NCI-H226 (cell line): Measurements from ENCODE around the gene BIN1.

Experiments used
- DNase-seq: peaks from one replicate; pipeline ENCODE4 v3.0.0-alpha.2; 2015

Gene BIN1, protein sequence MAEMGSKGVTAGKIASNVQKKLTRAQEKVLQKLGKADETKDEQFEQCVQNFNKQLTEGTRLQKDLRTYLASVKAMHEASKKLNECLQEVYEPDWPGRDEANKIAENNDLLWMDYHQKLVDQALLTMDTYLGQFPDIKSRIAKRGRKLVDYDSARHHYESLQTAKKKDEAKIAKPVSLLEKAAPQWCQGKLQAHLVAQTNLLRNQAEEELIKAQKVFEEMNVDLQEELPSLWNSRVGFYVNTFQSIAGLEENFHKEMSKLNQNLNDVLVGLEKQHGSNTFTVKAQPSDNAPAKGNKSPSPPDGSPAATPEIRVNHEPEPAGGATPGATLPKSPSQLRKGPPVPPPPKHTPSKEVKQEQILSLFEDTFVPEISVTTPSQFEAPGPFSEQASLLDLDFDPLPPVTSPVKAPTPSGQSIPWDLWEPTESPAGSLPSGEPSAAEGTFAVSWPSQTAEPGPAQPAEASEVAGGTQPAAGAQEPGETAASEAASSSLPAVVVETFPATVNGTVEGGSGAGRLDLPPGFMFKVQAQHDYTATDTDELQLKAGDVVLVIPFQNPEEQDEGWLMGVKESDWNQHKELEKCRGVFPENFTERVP

DNA sequence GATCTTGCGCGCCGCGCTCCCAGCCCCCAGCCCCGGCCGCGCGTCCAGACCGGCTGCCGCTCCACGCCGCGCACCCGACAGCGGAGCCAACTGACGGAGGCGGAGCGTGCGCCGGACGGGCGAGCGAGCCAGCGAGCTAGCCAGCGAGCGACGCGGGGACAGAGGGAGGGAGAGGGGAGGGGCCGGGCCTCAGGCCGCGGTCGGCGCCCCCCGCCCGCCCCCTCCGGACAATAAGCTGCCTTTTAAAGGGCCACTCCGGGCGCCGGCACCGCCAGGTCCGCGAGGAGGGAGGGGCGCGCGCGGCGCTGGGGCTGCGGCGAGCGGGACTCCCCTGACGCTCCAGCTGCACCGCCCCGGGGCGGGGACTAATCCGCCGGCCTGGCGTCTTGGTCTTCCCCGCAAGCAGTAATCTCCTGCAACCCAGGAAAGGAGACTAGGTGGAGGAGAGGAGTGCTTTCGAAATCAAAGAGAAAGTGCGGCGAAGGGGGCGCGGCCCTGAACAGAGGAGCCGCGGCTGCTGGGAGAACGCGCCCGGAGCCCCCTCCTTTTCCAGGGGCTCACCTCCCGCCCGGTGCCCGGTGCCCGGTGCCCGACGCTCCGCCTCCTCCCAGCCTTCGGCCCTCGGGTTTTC, at the start of gene BIN1:
Gene BIN1, minus strand, starts transcription at position 164 of the 631 bp plus-strand sequence. CDS start 211 bp downstream, outside the sequence.
- DNase-seq: peak; percentile 92

DNA sequence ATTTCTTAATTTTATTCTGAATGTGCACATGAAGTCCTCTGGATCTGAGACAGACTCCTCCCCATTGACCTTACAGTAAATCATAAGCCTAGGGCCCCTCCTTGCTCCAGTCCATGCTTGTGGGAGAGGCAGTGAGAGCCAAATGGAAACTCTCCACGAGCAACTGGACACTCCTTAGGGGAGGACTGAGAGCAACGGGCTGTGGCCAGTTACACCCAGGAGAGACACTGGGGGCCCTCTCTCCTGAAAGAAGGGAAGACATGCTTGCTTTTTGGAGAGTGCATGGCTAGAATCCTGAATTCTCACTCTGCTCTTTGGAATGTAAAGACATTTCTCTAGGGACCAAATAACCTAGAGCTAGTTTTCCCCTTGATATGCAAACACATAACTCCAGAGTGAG, 49.0 kb upstream of the BIN1 start:
- DNase-seq: no peak

DNA sequence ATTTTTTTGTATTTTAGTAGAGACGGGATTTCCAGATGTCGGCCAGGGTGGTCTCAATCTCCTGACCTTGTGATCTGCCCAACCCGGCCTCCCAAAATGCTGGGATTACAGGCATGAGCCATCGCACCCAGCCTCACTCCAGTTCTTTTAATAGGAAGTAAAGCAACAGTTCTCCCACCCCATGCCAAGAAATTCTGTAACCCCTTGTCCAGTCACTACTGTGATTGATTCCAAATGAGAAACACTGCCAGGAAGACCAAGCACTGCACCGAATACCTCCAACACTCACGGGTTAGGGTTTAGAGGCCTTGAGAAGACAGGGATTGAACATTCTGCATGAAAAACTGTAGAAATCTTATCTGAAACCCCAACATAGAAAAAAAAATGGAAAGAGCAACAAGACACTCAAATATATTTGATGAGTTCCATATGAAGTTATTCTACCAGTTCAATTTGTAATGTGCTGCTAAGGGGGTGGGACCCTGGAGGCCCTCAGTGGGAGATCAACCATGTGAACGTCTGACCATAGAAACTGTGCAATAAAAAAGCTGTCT, 48.2 kb upstream of the BIN1 start:
- DNase-seq: no peak

DNA sequence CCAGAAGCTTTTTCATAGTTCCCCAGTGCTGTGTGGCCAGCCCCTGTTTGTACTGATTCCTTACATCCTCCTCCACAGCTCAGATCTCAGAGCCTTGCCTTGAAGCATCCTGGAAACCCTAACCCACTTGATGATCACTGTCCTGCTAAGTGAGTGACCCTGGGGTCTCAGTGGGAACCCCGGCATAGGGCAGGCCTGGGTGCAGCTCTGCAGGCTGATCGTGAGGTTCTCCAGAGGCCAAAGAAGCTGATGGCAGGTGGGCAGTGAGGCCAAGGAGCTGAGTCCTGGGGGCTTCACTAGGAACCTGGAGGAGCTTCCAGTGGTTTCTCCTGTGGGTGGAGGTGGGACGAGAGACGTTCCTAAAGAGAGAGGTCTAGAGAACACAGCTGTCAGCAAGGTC, 47.4 kb upstream of the BIN1 start:
- no peak for DNase-seq

DNA sequence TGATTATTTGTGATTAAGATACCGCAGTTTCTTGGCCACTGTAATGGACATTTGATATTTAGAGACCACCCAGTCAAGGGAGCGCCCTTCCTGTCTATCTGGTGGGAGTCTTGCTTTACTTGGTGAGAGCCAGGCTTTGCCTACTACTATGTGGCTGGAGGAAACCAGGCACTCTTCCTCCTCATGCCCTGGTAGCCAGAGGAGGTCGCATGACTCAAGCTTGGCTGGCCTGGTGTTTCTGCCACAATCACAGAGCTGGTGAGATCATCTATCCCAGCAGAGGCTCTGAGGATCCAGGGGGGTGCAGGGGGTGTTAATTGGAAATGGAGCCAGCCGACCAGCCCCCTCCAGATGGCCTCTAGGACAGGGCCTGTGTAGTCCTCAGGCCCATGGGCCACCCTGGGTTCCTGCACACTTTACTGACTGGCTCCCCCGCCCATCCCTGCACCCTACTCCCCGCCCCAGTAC, 46.8 kb upstream of the BIN1 start:
- DNase-seq: peak; percentile 93

DNA sequence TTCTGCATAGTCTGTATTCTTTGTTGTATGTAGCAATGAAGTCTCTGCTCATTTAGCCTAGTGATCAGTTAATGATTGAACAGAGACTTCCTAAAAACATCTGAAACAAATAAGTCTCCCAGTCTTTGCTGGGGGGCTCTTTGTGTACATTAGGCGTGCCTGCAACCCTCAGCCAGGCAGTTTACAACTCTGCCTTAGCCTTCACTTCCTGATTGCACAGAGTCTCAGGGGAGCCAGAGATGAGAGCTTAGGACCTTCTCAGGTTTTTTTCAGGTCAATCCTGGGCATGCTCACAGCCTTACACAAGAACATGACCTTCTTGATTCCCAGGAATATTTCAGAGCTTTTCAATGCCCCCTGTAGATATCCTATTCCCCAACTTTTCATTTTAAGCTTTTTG, 44.0 kb upstream of the BIN1 start:
- no peak for DNase-seq

DNA sequence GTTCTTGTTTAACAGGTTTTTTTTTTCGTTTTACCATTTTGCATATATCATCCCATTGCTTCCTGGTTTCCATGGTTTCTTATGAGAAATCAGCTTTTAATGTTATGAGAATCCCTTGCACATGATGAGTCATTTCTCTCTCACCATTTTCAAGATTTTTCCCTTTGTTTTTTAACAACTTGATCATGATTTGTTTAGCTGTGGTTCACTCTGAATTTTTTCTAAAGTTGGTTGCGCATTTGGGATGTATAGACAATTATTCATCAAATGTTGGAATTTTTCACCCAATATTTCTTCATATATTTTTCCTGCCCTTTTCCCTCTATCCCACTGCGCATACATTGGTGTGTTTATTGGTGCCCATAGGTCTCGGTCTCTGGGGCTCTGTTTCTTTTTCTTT, 42.4 kb upstream of the BIN1 start:
- peak; percentile 29 for DNase-seq

DNA sequence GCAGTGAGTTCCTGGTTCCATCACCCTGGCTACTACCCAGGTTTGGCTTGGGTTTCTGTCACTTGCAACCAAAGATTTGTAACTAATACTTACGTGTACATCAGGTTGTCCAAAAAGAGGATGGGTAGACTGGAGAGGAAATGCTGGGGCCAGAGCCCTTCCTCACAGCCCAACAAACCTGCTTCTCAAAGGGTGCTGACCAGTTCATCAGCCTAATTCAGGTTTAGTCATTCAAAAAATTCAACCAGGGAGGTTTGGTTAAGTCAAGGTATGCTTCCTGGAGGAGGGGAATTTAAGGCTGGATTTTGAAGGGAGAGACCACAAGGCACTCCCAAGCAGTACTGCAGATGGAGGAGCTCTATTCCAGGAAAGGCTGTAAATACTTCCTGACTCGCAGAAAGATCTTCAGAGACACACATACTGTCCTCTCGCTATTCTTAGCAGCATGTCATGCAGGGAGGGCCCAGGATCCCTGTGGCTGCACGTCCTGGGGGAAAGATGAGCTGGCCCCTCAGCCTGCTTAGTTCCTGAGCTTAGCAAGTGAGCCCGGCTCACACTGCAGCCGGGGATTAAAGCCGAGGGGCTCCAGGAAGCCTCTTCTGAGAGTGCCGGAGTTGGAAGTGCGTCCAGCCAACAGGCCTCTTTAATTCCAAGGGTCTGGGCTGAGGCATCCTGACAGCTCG, 40.0 kb upstream of the BIN1 start:
- no peak for DNase-seq

DNA sequence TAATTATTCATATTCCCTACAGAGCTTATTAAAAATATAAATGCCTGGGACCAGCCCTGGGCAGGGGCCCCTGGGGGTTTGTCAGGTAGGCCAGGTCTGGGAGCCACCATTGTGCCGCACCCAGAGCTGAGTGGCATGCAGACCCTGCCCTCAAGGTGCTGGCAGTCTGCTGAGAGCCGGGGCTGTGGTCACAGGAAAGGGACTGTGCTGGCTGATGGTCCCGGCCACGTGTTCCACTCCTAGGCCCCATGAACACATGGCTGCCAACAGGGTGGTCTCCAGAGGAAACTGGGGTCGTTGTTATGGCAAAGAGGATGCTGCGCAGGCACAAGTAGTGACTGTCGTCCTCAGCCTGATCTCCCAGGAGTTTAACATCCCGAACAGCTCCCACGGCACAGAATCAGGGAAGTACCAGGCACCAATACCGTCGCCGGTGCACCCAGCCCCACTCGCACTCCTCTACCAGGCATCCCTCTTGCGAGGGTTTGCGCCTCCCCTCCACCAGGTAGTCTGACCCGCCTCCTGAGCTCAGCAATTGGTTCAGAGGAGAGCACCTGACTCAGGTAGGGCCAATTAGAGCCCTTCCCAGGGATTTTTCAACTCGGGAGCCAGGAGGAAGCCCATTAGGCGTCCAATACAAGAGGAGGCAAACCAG, 39.2 kb upstream of the BIN1 start:
- DNase-seq: no peak

DNA sequence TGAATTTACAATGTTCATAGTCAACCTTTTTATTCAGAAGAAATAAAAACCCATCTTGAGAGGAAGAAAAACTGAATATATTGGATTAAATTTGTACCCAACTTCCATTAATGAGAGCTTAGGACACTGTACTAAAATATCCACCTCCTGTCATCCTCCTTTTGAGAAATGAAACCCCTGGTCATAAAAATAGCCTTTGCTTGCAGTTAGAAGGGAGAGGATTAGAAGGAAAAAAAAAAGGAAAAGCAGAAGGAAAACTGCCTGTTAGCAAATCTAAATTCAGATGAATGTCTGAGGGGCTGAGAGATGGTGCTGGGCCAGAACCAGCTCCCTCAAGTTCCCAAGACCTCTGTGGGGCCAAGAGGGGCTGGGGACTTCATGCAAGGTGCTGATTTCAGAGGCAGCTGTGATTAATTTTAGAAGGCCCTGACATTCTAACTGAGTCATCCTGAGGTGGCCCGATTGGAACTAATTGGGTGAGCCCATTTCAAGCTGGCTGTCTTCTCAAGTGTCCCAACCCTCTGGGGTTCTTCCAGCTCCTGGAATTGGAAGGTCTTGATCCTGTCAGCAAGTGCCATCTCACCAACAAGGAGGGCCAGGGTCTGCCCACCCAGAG, 38.4 kb upstream of the BIN1 start:
- no peak for DNase-seq

DNA sequence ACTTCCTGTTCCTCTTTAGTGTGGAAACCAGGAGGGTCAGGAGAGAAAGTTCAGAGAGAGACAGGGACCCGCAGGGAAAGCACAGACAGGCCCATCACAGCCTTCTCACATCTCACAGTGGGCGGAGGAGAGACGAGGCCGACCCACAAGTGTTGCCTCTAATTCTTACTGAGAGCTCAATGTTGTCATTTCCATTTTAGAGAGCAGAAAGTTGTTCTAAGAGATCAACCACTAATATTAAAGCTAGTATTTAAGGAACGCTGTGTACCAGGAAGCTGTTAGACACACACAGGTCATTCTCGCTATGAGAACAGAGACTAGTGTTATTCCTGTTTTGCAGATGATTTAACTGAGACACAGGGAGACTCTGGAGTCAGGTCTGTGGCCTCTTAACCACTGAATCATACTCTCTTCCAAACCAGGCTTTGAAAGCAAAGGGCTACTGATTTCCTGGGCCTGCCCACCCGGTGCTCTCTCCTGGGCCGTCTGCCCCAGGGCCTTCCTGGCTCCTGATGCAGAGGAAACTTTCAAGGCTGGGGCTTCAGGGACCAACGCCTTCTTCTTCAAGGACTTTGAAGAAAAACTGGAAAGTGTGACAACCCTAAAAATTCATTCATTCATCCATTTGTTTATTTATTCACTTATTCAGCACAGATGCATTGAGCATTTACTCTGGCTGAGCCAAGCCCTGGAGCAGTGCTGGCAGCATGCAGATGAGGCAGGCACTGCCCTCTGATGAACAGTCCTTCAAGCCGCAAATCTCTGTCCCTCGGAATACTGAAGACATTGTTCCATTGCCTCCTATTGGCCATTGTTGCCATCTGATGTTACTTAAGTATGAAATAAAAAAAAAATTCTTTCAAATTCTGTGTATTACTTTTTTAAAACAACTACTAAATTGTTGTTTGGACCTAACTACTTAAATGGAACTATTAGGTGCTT, 37.2 kb upstream of the BIN1 start:
- no peak for DNase-seq

DNA sequence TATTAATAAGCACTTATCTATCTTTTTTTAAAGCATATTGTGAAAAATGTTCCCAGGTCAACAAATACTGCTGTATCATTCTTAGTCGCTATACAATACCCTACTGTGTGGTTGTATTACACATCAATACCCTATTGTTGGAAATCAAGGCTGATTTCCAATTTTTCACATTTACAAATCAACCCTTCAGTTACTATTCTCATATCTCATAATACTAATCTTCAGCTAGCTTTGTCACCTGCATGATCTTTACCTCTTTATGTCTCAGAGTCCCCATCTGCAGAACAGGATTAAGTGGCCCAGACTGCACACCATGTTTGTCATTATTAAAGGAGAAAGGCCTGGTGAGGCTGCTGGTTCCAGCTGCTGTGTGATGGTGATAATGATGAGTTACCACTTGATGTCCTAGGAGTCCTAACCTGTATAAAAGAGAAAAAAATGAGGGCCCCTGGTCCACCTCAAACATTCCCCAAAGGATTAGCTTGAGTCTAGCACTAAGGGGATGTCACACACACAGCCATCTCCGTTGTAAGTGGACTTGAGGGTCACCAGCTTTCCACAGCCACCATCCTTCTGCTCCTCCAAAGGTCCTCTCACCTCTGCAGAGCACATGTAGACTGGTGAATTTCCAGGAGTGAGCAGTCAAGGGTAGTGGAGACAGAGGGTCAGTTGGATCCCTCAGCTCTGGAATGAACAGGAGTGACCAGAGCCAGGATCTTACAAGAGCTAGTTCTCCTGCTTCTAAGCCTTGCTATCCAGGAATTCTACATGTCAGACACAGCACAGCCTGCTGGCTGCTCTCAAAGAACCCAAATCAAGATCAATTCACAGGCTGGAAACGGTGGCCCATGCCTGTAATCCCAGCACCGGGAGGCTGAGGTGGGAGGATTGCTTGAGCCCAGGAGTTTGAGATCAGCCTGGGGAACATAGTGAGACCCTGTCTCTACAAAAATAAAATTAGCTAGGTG, 36.0 kb upstream of the BIN1 start:
- DNase-seq: no peak

DNA sequence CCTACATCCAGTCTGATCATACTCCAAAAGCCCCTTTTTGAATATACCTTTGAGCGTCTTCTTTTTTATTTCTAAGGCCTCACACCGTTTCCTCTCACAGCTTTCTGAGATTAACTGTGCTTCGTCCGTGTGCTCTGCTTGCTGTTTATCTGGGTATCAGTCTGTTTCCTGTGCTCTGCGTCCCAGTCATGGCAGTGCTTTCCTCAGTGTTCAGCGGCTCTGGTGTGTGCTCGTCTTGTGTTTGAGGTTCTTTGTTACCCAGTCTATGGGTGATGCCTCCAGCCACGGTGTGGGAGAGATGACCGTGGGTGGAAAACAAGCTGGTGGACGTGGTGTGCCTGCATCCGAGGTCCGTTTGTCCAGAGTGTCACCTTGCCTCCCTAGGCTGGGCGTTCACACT, 33.6 kb upstream of the BIN1 start:
- DNase-seq: no peak

DNA sequence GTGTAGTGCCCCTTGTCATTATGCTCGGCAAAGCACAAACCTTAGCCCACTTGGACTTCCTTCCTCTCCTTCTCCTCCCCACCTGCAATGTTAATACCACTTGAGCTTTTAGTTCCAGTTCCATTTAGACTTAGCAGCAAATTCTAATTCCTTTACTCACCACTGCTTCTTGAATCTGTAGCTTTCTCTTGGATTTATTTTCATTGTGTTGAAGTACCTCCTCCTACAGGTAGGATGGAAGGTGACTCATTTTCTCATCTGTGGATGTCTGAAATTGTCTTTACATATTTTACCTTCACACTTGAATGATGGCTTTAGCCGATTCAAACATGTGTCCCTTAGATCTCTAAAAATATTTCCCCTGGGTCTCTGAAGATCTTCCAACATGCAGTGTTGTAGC, 32.8 kb upstream of the BIN1 start:
- DNase-seq: no peak

DNA sequence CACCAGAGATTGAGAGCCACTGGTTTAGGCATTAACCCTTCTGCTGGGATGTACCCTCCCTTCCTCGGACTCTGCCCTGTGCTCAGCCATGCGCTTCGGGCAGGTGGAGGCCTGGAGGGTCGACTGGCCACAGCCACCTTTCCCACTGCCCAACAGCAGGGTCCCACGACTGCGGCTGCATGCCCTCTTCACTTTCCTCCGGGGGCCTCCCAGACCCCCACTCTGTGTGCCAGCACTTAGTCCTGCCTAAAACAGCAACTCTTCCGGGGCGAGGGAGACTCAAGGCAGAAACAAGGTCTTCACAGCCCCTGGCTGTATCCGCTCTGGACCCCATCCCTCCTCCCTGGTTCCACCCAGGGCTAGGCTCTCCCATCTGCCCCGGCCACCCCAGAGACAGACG, 31.3 kb upstream of the BIN1 start:
- DNase-seq: no peak

DNA sequence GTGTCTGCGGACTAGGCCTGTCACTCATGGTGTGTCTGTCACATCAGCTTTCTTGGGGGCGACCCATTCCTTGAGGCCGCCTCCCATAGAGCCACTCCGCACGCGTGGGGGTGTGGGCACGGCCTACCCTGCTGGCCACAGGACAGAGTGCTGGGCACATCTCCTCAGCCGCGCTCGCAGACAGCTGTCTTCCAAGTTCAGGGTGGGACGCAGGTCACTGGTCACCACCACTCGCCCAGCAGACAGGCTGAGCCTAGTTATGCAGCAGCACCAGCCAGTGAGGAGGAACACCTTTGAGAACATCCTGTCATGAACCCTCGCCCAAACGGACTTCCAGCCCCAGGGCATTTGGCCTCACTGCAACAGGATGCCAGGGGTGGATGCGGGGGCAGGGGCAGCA, 30.8 kb upstream of the BIN1 start:
- no peak for DNase-seq

DNA sequence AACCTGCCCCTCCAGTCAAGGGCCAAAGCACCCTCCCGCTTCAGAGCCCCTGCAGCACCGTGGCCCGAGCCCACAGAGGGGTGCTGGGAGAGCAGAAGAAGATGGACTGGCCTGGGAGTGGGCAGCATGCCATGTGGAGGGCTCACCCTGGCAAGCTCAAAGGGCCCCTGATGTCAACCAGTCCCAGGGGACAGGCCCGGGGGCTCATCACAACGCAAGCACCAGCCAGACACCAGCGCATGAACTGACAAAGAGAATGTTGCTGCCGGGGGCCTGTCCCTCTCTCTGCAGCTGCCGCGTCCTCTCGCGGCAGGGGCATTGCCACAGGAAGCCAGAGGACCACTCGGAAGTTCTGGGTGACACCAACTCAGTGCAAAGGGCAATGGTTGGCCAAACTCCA, 30.3 kb upstream of the BIN1 start:
- DNase-seq: no peak

DNA sequence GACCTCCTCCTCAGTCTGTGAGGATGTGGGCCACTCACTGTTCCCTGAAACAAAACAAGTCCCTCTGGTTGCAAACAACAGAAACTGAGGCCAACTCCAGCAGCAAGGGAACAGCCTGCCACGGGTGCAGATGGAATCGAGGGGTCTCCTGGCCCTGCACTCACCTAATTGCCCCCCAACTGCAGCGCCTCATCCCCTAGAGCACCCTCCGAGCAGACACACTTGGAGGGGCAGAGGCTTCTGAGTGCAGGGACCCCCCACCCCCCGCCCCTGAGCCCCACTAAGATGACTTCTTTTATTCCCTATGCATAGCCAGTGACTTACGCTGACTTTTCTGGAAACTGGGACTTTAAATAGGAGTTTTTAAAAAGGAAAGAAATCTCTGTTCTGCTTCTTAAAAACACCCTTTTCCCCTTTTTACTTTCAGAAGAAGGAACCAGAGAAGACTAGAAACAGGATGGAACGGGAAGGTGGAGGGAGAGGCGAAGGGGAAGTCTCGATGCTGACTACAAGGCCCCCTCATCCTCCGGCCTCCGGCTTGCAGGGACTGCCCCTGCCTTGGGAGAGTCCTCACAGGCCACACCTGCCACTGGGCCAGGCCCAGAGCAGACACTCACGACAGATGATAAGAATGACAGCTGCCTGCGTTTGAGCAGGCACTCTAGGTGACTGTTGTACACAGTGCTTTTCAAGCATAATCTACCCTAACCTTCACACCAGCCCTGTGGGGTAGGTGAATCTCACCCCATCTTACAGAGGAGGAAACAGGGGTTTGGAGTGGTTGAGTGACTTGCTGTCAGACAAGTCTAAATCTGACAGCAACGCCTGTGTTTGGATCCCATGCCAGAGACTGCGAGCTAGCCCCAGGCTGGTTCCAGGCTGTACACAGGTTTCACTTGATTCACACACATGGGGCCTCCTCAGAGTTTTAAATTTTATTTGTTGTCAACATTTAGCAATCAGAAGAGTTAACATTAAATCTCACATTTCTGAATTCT, 28.2 kb upstream of the BIN1 start:
- no peak for DNase-seq

DNA sequence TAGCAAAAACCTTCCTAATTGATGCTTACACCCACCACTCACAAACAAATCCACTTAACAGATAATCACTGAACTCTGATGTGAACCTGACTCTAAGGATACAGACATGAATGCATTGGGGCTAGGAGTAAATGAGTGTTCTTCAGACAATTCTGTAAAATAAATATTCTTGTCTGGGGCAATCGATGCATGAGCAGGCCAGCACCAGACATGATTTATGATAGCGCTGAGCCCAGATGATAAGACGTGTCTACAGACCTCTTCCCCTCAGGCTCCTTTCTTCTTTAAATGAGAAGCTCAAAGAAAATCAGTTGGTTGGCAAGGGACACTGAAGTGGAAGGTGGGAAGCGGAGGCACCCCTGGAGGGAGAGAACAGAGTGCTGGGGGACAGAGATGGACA, 27.3 kb upstream of the BIN1 start:
- no peak for DNase-seq
